Neural cell (in vitro differentiated cells): ENCODE results near the gene SPECC1. TPM values are rescaled to one million over a fixed set of nuclear protein-coding genes. Genes with fewer than 3 reads are reported as not detected.

ENCODE experiments used
- H2AFZ ChIP-seq: fragments of 200-600, 300-800 bp; sonication (generic), shearing (Covaris generic); 2 replicates; pipeline ENCODE4 v1.6.0; 2014; ENCODE audit warnings: low read depth, mild to moderate bottlenecking, antibody characterized with exemption, low read length, moderate library complexity
- H3F3A ChIP-seq: fragments of 200-600 bp; shearing (Covaris generic); 2 replicates; pipeline ENCODE4 v1.6.1; 2016; ENCODE audit warnings: mild to moderate bottlenecking, moderate library complexity, mixed read lengths, antibody characterized with exemption, low read length; ENCODE audit not compliant: insufficient read depth, poor library complexity, severe bottlenecking
- H3K27ac ChIP-seq: fragments of 200-600, 300-800 bp; sonication (generic), shearing (Covaris generic); 2 replicates; pipeline ENCODE4 v1.5.1; 2014; ENCODE audit warnings: mild to moderate bottlenecking, low read length, moderate library complexity
- H3K27me3 ChIP-seq: fragments of 300-800, 200-600 bp; sonication (generic), shearing (Covaris generic); 2 replicates; pipeline ENCODE4 v1.6.0; 2014; ENCODE audit warnings: mild to moderate bottlenecking, low read depth, low read length, moderate library complexity; ENCODE audit not compliant: insufficient read depth
- H3K36me3 ChIP-seq: fragments of 300-800, 200-600 bp; sonication (generic), shearing (Covaris generic); 2 replicates; pipeline ENCODE4 v1.5.1; 2014; ENCODE audit warnings: mild to moderate bottlenecking, antibody characterized with exemption, low read length, moderate library complexity; ENCODE audit not compliant: insufficient read depth
- H3K4me2 ChIP-seq: fragments of 300-800, 200-600 bp; sonication (generic), shearing (Covaris generic); 2 replicates; pipeline ENCODE4 v1.6.0; 2014; ENCODE audit warnings: mild to moderate bottlenecking, low read length
- H3K4me3 ChIP-seq: fragments of 300-800, 200-600 bp; sonication (generic), shearing (Covaris generic); 2 replicates; pipeline ENCODE4 v1.5.1; 2014; ENCODE audit warnings: mild to moderate bottlenecking, low read length, moderate library complexity
- H3K79me2 ChIP-seq: fragments of 200-600 bp; shearing (Covaris generic); replicated peaks from 2 replicates; pipeline ENCODE4 v1.6.0; 2014; ENCODE audit warnings: mild to moderate bottlenecking, low read length, moderate library complexity; ENCODE audit not compliant: insufficient read depth
- H3K9ac ChIP-seq: fragments of 300-800, 200-600 bp; sonication (generic), shearing (Covaris generic); 2 replicates; pipeline ENCODE4 v1.6.1; 2016; ENCODE audit warnings: mild to moderate bottlenecking, low read length, mixed read lengths
- H3K9me2 ChIP-seq: fragments of 200-600 bp; shearing (Covaris generic); 2 replicates; pipeline ENCODE4 v1.6.1; 2016; ENCODE audit warnings: mild to moderate bottlenecking, low read length, mixed read lengths; ENCODE audit not compliant: insufficient read depth
- H3K9me3 ChIP-seq: fragments of 200-600, 300-800 bp; sonication (generic), shearing (Covaris generic); 2 replicates; pipeline ENCODE4 v1.6.1; 2016; ENCODE audit warnings: mild to moderate bottlenecking, mixed run types, low read length, moderate library complexity, mixed read lengths
- H4K20me1 ChIP-seq: fragments of 200-600 bp; shearing (Covaris generic); 2 replicates; pipeline ENCODE4 v1.6.1; 2016; ENCODE audit warnings: mild to moderate bottlenecking, mixed run types; ENCODE audit not compliant: insufficient read depth
- CTCF ChIP-seq: fragments of 450-650 bp; IDR thresholded peaks from 2 replicates; pipeline ENCODE4 v1.5.1; 2014; ENCODE audit warnings: antibody characterized with exemption, mild to moderate bottlenecking, moderate library complexity; ENCODE audit not compliant: poor library complexity, severe bottlenecking
- EP300 ChIP-seq: fragments of 450-650 bp; conservative IDR thresholded peaks from 2 replicates; pipeline ENCODE4 v1.6.1; 2014; ENCODE audit warnings: antibody characterized with exemption, mild to moderate bottlenecking, moderate library complexity; ENCODE audit not compliant: poor library complexity, severe bottlenecking
- EZH2 ChIP-seq: fragments of 200-600, 300-800 bp; shearing (Covaris generic), sonication (generic); IDR thresholded peaks from 2 replicates; pipeline ENCODE4 v1.6.1; 2014; ENCODE audit warnings: antibody characterized with exemption, low read length, borderline replicate concordance, mild to moderate bottlenecking; ENCODE audit not compliant: insufficient read depth, poor library complexity, severe bottlenecking
- MXI1 ChIP-seq: fragments of 450-650 bp; conservative IDR thresholded peaks from 2 replicates; pipeline ENCODE4 v1.6.1; 2014; ENCODE audit warnings: antibody characterized with exemption, mild to moderate bottlenecking; ENCODE audit not compliant: poor library complexity, severe bottlenecking
- POLR2AphosphoS5 ChIP-seq: IDR thresholded peaks from 2 replicates; pipeline ENCODE4 v1.6.1; 2012
- RAD21 ChIP-seq: fragments of 450-650 bp; conservative IDR thresholded peaks from 2 replicates; pipeline ENCODE4 v1.6.1; 2014; ENCODE audit warnings: antibody characterized with exemption, mild to moderate bottlenecking, moderate library complexity
- REST ChIP-seq: IDR thresholded peaks from 2 replicates; pipeline ENCODE4 v1.6.1; 2012; ENCODE audit warnings: borderline replicate concordance
- polyA plus RNA-seq: library from polyadenylated mRNA; depleted of rRNA; stranded (reverse); fragments of >200 nt; gene quantifications from 2 replicates; pipeline ENCODE4 v1.2.3, GENCODE V29; 2014

SPECC1 gene
- polyA plus RNA-seq, 1 donor from 2014 or later: 8.6 TPM

- Histone ChIP-seq H3K4me3 (peak within 1 kb of the TSS; percentile 94), H4K20me1 (no peaks in the 10 kb centered on the region), H3K36me3 (no peaks in the 10 kb centered on the region), H3F3A (no peaks in the 10 kb centered on the region), H3K4me2 (peak within 1 kb of the TSS; percentile 91), H3K79me2 (peaks cover 39% of the 10 kb centered on the region), H2AFZ (peak within 1 kb of the TSS; percentile 90), H3K27ac (peak within 1 kb of the TSS; percentile 83), H3K27me3 (no peaks in the 10 kb centered on the region), H3K9me3 (no peaks in the 10 kb centered on the region), H3K9ac (peak within 1 kb of the TSS; percentile 88), H3K9me2 (no peaks in the 10 kb centered on the region)
- TF ChIP-seq POLR2AphosphoS5: peak; percentile 86
- TF ChIP-seq MXI1: peak; percentile 81
- TF ChIP-seq EZH2: no peak
- no peak for TF ChIP-seq RAD21
- peak; percentile 28 for TF ChIP-seq EP300
- TF ChIP-seq REST: peak; percentile 67
- TF ChIP-seq CTCF: no peak
Observed at GRCh38 chr17:19977293-19978208, 31.6 kb upstream of the SPECC1 start, which contains the start of gene AKAP10. Gene AKAP10 (minus strand): TSS chr17:19977828. CDS start chr17:19977679, 149 bp downstream.

- no peak for TF ChIP-seq EP300
- TF ChIP-seq CTCF: peak; percentile 33
- no peak for TF ChIP-seq MXI1
- H3F3A ChIP-seq: no peaks in the 10 kb centered on the region
- H3K9ac ChIP-seq: peak overlapping the region; percentile 88
- no peaks in the 10 kb centered on the region for H3K36me3 ChIP-seq
- no peaks in the 10 kb centered on the region for H3K9me3 ChIP-seq
- peak overlapping the region; percentile 90 for H2AFZ ChIP-seq
- peak overlapping the region; percentile 94 for H3K4me3 ChIP-seq
- no peaks in the 10 kb centered on the region for H3K27me3 ChIP-seq
- H4K20me1 ChIP-seq: no peaks in the 10 kb centered on the region
- peak overlapping the region; percentile 83 for H3K27ac ChIP-seq
- peaks cover 37% of the 10 kb centered on the region for H3K79me2 ChIP-seq
- no peaks in the 10 kb centered on the region for H3K9me2 ChIP-seq
- peak overlapping the region; percentile 52 for H3K4me2 ChIP-seq
Observed at GRCh38 chr17:19978209-19978802, 30.9 kb upstream of the SPECC1 start.
